Bronchial epithelial cell (primary cell): ENCODE measurements around the gene CNTFR. TPM values are rescaled to one million over a fixed set of nuclear protein-coding genes. Genes with fewer than 3 reads are reported as not detected.

Source experiments
- DNase-seq: peaks from one replicate; pipeline ENCODE4 v3.0.0-alpha.2; 2010; ENCODE audit warnings: low read depth
- FAIRE-seq: peaks from 2 replicates; lab custom pipeline; 2011; peaks lifted over from hg19 to GRCh38; lab: Jason Lieb, UNC
- H3K27me3 ChIP-seq: 2 replicates; pipeline ENCODE4 v1.5.1; 2011; ENCODE audit warnings: low read length; ENCODE audit not compliant: control insufficient read depth, insufficient read depth
- H3K36me3 ChIP-seq: 2 replicates; pipeline ENCODE4 v1.5.1; 2011; ENCODE audit warnings: low read length; ENCODE audit not compliant: control insufficient read depth, insufficient read depth
- H3K4me3 ChIP-seq: 2 replicates; pipeline ENCODE4 v1.5.1; 2011; ENCODE audit warnings: mild to moderate bottlenecking, low read depth, low read length, control low read depth
- total RNA-seq: library from RNA; depleted of rRNA; stranded (reverse); fragments of >200 nt; gene quantifications from 2 replicates; pipeline ENCODE4 v1.2.1, GENCODE V29; 2014
- TF ChIP-seq, protein P1 (sequence below): IDR thresholded peaks from 2 replicates; pipeline ENCODE4 v1.5.1; 2011; ENCODE audit warnings: mild to moderate bottlenecking, moderate library complexity, low read length, control low read depth, inconsistent platforms; ENCODE audit not compliant: insufficient read depth, severe bottlenecking

CNTFR gene
- total RNA-seq, 1 donor from 2014 or later, result not detected

- Histone ChIP-seq H3K4me3 (peak overlapping the region; percentile 83), H3K27me3 (no peaks in the 10 kb centered on the region), H3K36me3 (peaks cover 3% of the 10 kb centered on the region)
- no peak for DNase-seq
- TF ChIP-seq, protein P1, sequence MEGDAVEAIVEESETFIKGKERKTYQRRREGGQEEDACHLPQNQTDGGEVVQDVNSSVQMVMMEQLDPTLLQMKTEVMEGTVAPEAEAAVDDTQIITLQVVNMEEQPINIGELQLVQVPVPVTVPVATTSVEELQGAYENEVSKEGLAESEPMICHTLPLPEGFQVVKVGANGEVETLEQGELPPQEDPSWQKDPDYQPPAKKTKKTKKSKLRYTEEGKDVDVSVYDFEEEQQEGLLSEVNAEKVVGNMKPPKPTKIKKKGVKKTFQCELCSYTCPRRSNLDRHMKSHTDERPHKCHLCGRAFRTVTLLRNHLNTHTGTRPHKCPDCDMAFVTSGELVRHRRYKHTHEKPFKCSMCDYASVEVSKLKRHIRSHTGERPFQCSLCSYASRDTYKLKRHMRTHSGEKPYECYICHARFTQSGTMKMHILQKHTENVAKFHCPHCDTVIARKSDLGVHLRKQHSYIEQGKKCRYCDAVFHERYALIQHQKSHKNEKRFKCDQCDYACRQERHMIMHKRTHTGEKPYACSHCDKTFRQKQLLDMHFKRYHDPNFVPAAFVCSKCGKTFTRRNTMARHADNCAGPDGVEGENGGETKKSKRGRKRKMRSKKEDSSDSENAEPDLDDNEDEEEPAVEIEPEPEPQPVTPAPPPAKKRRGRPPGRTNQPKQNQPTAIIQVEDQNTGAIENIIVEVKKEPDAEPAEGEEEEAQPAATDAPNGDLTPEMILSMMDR, result no peak
- peak; percentile 32 for FAIRE-seq
These were observed 21.8 kb upstream of the CNTFR start for GRCh38 chr9:34611251-34611810.

- DNase-seq (no peak), FAIRE-seq (no peak)
- H3K4me3 ChIP-seq, result peak overlapping the region; percentile 83
- H3K36me3 ChIP-seq, result no peaks in the 10 kb centered on the region
- no peaks in the 10 kb centered on the region for H3K27me3 ChIP-seq
- TF ChIP-seq, protein P1, result no peak
These were observed 21.1 kb upstream of the CNTFR start for GRCh38 chr9:34610434-34611206.

- DNase-seq (no peak), FAIRE-seq (no peak)
- H3K27me3 ChIP-seq, result no peaks in the 10 kb centered on the region
- H3K36me3 ChIP-seq, result no peaks in the 10 kb centered on the region
- H3K4me3 ChIP-seq, result no peak overlapping the region
- TF ChIP-seq, protein P1, result no peak
These were observed 17.8 kb upstream of the CNTFR start for GRCh38 chr9:34607331-34607730.

GRCh38 chr9:34606905-34607304 lies 17.4 kb upstream of the CNTFR start:
- Histone ChIP-seq H3K27me3 (no peaks in the 10 kb centered on the region), H3K4me3 (no peak overlapping the region), H3K36me3 (no peaks in the 10 kb centered on the region)
- DNase-seq (no peak), FAIRE-seq (no peak)
- TF ChIP-seq, protein P1, result no peak

DNA sequence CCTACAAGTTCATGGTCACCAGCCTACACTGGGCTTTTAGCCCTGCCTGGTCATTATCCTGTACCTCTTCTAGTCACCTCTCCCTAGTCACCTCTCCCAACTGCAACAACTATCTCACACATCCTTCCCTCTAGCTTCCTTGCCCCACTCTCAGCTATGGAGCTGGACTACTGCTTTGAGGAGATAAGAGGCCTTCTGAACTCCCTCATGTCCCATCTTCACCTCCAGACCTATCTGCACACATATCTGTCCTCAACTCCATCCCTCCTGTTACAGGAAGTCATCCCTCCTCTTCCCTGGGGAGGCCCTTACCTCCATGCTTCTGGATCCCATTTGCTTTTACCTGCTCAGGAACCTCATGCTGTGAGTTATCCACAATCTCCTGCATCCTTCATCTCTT lies 16.7 kb upstream of the CNTFR start:
- FAIRE-seq, result peak; percentile 23
- no peak for DNase-seq
- H3K4me3 ChIP-seq, result no peak overlapping the region
- no peaks in the 10 kb centered on the region for H3K27me3 ChIP-seq
- H3K36me3 ChIP-seq, result no peaks in the 10 kb centered on the region
- TF ChIP-seq, protein P1, result no peak
